Posterior cingulate gyrus (tissue), 11 donors: ENCODE data around the gene AK1.
A peak's percentile ranks its signal among the peaks of the same experiment; 100 is the strongest.
"Not testable (repeated sequence)": the region's sequence is repeated elsewhere in the genome, so short reads cannot be mapped to it uniquely, and the experiment has no call there.

ENCODE experiments used
- DNase-seq, 10 donors: peaks; one replicate each; pipeline versions ENCODE4 v3.0.0 to v3.0.0-alpha.2; 2020 to 2021; ENCODE audit warnings: mixed read lengths in 3 of 10
- intact Hi-C: fragments of 100-400 bp; cut with DNase I; formaldehyde crosslinking; loops from one replicate; pipeline ENCODE4 v1.15.1; 2023

Gene AK1

GRCh38 chr9:127855522-127855921 is 22.0 kb downstream of the AK1 start:
- DNase-seq: no peak
- intact Hi-C loops: no loop called here

- intact Hi-C loops: no loop called here
- no peak for DNase-seq
These were observed 22.5 kb downstream of the AK1 start for GRCh38 chr9:127854960-127855359.

- intact Hi-C loops: no loop called here
- DNase-seq: no peak
These were observed 23.2 kb downstream of the AK1 start, which contains the start of gene ENG for GRCh38 chr9:127854184-127854806. Gene ENG (minus strand): TSS chr9:127854658. CDS start chr9:127854355, 303 bp downstream.

GRCh38 chr9:127853312-127854183 is 23.9 kb downstream of the AK1 start:
- intact Hi-C loops: no loop called here
- DNase-seq: no peak

- intact Hi-C loops: no loop called here
- no peak for DNase-seq
These were observed 24.6 kb downstream of the AK1 start for GRCh38 chr9:127852829-127853228.

- intact Hi-C loops: no loop called here
These were observed 27.1 kb downstream of the AK1 start for GRCh38 chr9:127850286-127850830.

GRCh38 chr9:127848756-127849504 is 28.5 kb downstream of the AK1 start:
- intact Hi-C loops: no loop called here
- DNase-seq: no peak

More at GRCh38 chr9:127850286-127850830, 27.1 kb downstream of the AK1 start:
- DNase-seq: no peak

- intact Hi-C loops: no loop called here
- no peak for DNase-seq
These were observed 29.4 kb downstream of the AK1 start for GRCh38 chr9:127847833-127848755.

- intact Hi-C loops: no loop called here
- no peak for DNase-seq
These were observed 30.3 kb downstream of the AK1 start for GRCh38 chr9:127847178-127847510.

- DNase-seq: no peak
These were observed 30.9 kb downstream of the AK1 start for GRCh38 chr9:127846443-127847177.

GRCh38 chr9:127845619-127846018 is 31.9 kb downstream of the AK1 start:
- intact Hi-C loops, DNase-seq: not testable (repeated sequence)

More at GRCh38 chr9:127846443-127847177, 30.9 kb downstream of the AK1 start:
- intact Hi-C loops: no loop called here

GRCh38 chr9:127844821-127845359 is 32.6 kb downstream of the AK1 start:
- no peak for DNase-seq
- intact Hi-C loops: no loop called here

GRCh38 chr9:127841087-127841835 is 36.2 kb downstream of the AK1 start:
- DNase-seq: no peak
- intact Hi-C loops: no loop called here

GRCh38 chr9:127838375-127839078 is 38.9 kb downstream of the AK1 start:
- intact Hi-C loops: no loop called here
- DNase-seq: peak in 1 of 10 donors; percentile 88

- intact Hi-C loops: no loop called here
- no peak for DNase-seq
These were observed 40.1 kb downstream of the AK1 start for GRCh38 chr9:127837346-127837745.

GRCh38 chr9:127836561-127836960 is 40.9 kb downstream of the AK1 start:
- DNase-seq, intact Hi-C loops: not testable (repeated sequence)

GRCh38 chr9:127835991-127836516 is 41.4 kb downstream of the AK1 start:
- intact Hi-C loops: no loop called here
- no peak for DNase-seq
